RWPE2 (cell line): ENCODE results near the gene NAB1.

ENCODE experiments used
- ATAC-seq: fragments of 200-7000 bp; cut with Tn5 transposase; 3 replicates; pipeline ENCODE4 v1.9.1; 2021; ENCODE audit warnings: low read depth
- DNase-seq: peaks from one replicate; pipeline ENCODE4 v3.0.0-alpha.2; 2020; ENCODE audit warnings: low spot score
- H3K27ac ChIP-seq: fragments of 450-650 bp; 2 replicates; pipeline ENCODE4 v1.5.1; 2017; ENCODE audit warnings: mild to moderate bottlenecking; ENCODE audit not compliant: poor library complexity, severe bottlenecking
- H3K27me3 ChIP-seq: fragments of 250-450 bp; sonication (Bioruptor Pico); 2 replicates; pipeline ENCODE4 v1.5.1; 2021; ENCODE audit warnings: mild to moderate bottlenecking, moderate library complexity; ENCODE audit not compliant: insufficient read depth, poor library complexity, severe bottlenecking
- H3K36me3 ChIP-seq: fragments of 250-450 bp; sonication (Bioruptor Pico); 2 replicates; pipeline ENCODE4 v1.5.1; 2020; ENCODE audit warnings: low read depth, mild to moderate bottlenecking, moderate library complexity
- H3K4me1 ChIP-seq: fragments of 250-450 bp; sonication (Bioruptor Pico); 2 replicates; pipeline ENCODE4 v1.5.1; 2021; ENCODE audit warnings: mild to moderate bottlenecking, moderate library complexity; ENCODE audit not compliant: insufficient read depth, poor library complexity, severe bottlenecking
- H3K4me3 ChIP-seq: fragments of 250-450 bp; sonication (Bioruptor Pico); 2 replicates; pipeline ENCODE4 v1.5.1; 2021; ENCODE audit warnings: mild to moderate bottlenecking, moderate library complexity; ENCODE audit not compliant: severe bottlenecking
- H3K9me3 ChIP-seq: fragments of 250-450 bp; sonication (Bioruptor Pico); 2 replicates; pipeline ENCODE4 v1.5.1; 2021; ENCODE audit warnings: mild to moderate bottlenecking, moderate library complexity; ENCODE audit not compliant: severe bottlenecking
- CTCF ChIP-seq: fragments of 450-650 bp; IDR thresholded peaks from one replicate; pipeline ENCODE4 v1.5.1; 2017; ENCODE audit warnings: mild to moderate bottlenecking, moderate library complexity; ENCODE audit not compliant: poor library complexity, severe bottlenecking

NAB1 gene

DNA sequence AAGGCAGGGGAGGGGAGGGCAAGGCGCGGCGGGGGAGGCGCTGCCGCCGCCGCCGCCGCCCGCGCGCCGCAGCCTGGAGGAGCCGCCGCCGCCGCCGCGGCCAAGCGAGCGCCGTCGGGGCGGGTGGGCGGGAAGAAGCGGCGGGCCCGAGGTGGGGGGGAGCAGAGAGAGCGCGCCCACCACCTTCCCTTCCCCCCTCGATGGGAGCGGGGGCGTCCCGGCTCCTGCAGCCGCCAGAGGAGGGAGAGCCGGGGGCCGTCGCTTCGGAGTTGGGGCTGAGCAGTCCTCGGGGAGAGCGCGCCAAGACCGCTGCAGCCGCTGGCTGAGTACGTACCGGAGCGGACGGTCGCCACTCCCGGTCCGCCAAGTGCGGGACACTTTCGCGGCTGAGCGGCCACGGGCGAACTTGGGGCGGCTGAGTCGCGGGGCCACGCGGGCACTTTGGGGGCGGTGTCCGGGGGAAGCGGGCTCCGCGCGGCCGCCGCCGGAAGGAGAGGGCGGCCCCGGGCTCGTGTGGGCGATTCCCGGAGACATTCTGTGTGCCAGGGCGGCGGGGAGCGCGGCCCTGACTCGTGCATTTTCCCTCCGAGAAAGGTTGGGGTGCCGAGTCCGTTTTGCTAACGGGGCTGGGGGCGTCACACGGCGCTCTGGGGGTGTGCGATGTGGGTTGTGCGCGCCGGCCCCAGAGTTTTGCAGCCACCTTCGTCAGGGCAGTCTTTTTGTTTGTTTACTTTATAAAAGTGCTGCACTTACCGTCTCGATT, at the start of gene NAB1:
NAB1 (plus strand) TSS at position 49 of the 763 bp plus-strand sequence. CDS start 10,094 bp downstream, outside the sequence.
- ATAC-seq (peak; percentile 53), DNase-seq (no peak)
- no peak for TF ChIP-seq CTCF
- Histone ChIP-seq H3K36me3 (peaks cover 8% of the 10 kb centered on the region), H3K4me1 (peaks cover 37% of the 10 kb centered on the region), H3K9me3 (no peaks in the 10 kb centered on the region), H3K4me3 (peak within 1 kb of the TSS; percentile 89), H3K27ac (peak within 1 kb of the TSS; percentile 89), H3K27me3 (no peaks in the 10 kb centered on the region)

GRCh38 chr2:190599546-190600220, 49.2 kb upstream of the NAB1 start:
- DNase-seq (no peak), ATAC-seq (no peak)
- H3K27ac ChIP-seq: peak overlapping the region; percentile 37
- no peaks in the 10 kb centered on the region for H3K9me3 ChIP-seq
- H3K4me1 ChIP-seq: peaks cover 22% of the 10 kb centered on the region
- H3K4me3 ChIP-seq: no peak overlapping the region
- no peaks in the 10 kb centered on the region for H3K27me3 ChIP-seq
- H3K36me3 ChIP-seq: no peaks in the 10 kb centered on the region
- no peak for TF ChIP-seq CTCF

- peaks cover 25% of the 10 kb centered on the region for H3K4me1 ChIP-seq
- no peaks in the 10 kb centered on the region for H3K27me3 ChIP-seq
- no peak overlapping the region for H3K4me3 ChIP-seq
- H3K9me3 ChIP-seq: no peaks in the 10 kb centered on the region
- no peak overlapping the region for H3K27ac ChIP-seq
- no peak for DNase-seq
- H3K36me3 ChIP-seq: no peaks in the 10 kb centered on the region
- no peak for TF ChIP-seq CTCF
- ATAC-seq: no peak
Measured at GRCh38 chr2:190600293-190601103, 48.4 kb upstream of the NAB1 start.

DNA sequence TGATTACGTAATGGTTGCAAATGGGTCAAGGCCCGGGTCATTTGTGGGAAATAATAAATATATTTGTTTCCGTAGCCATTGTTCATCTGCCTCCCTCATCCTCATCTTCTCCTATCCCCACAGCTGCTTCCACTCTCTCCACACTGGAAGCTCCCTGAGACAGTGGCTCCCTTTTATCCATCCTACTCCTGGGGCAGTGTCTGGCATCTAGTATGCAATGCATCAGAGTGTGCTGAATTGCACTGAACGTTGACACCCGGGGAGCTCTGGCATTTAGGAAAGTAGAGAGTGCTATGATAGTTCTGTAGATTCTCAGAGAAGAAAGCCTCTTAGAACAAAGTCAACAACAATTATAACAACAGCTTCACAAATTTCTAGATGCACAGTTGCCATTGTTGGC, 45.5 kb upstream of the NAB1 start:
- no peak for TF ChIP-seq CTCF
- DNase-seq: no peak
- peaks cover 42% of the 10 kb centered on the region for H3K4me1 ChIP-seq
- H3K36me3 ChIP-seq: no peaks in the 10 kb centered on the region; the same call in 1 of the 2 replicates
- H3K4me3 ChIP-seq: no peak overlapping the region
- H3K9me3 ChIP-seq: no peaks in the 10 kb centered on the region
- no peak overlapping the region for H3K27ac ChIP-seq
- no peaks in the 10 kb centered on the region for H3K27me3 ChIP-seq
- no peak for ATAC-seq
